HG02938 (cell line): Measurements from ENCODE around the gene PREB.
"Not testable (repeated sequence)": the region's sequence is repeated elsewhere in the genome, so short reads cannot be mapped to it uniquely, and the experiment has no call there.

Source experiments
- ATAC-seq: cut with Tn5 transposase; IDR thresholded peaks from one replicate; pipeline ENCODE4 v1.9.1; 2021; ENCODE audit warnings: mild to moderate bottlenecking, moderate library complexity; ENCODE audit not compliant: unreplicated experiment

Gene PREB

DNA sequence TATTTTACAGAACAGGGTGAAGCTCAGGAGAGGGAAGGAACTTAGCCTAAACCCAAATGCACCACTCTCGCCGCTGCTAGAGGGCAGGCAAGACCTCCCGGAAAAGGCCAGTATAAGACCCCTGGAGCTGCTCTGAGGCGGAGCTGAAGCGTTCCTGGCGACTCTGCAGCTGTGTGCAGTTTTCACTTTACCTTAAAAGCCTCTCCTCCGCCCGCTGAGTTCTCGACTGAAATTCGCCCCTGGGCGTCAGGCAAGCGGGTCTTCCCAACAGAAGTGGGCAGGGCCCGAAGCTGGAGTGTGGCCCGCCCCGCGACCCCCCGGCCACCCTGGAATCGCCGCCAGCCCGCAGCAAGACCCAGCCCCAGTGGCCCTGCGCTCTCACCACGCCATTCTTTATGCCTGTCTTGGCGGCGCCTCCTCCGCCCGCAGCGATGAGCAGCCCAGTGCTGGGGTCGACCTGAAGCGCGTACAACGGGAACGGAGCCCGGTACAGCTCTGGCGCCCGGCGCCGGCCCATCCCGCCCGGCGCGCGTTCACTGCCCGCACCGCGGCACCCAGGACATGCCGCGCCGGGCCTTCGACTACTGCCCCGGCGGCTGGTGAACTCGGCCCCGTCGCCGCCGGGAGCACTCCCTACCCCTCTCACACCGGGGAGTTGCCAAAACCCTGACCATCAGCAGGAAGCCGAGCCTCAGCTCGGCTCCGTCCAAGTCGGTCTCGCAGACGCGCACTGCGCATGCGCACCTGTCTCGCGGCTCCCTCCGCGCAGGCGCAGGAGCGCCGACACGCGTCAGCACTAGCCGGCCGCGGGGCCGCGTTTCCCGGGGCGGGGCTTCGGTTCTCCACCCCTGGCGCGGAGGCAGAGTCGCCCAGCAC lies at the start of gene PREB:
Gene PREB (minus strand): TSS at position 732 of the 876 bp plus-strand sequence. CDS start 215 bp downstream, at position 517.
- ATAC-seq: peak; percentile 86

DNA sequence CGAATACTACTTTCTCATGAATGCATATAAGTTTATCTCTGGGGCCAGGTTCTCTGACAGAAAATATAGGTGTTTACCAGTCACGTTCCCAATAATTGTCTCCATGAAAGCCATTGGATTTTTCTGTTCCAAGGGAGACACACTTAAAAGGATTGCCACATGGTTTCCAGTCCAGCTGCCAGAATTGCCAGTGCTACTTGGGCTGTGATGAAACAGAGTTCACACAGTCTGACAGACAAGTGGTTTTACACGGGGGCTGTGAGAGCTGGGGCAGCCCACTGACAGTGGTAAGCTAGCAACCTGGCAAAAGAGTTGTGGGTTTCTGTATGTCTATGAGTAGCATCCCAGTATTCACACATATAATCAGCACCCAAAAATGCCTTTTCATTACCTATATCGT lies 49.7 kb upstream of the PREB start:
- no peak for ATAC-seq

GRCh38 chr2:27182346-27182745 lies 47.9 kb upstream of the PREB start:
- ATAC-seq: no peak

DNA sequence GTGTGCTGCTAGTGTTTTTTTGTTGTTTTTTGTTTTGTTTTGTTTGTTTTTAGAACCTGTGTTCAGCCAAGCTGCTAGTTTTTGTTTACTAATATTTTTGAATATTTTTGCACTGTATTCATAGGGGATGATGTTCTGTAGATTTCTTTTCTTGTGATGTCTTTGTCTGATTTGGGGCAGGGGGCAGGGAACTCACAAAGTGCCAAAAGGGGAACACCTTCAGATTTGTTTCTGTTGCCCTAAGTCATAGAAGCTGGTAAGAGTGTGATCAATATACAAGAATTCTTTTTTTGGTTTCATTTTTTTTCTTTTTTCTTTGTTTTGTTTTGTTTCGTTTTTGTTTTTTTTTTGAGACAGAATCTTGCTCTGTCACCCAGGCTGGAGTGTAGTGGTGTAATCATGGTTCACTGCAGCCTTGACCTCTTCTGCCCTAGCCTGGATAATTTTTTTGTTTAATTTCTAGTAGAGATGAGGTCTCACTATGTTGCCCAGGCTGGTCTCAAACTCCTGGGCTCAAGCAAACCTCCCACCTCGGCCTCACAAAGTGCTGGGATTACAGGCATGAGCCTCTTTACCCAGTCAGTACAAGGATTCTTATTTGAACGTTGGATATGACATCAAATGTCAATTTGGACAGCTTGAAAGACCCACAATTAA lies 45.0 kb upstream of the PREB start:
- ATAC-seq: no peak

DNA sequence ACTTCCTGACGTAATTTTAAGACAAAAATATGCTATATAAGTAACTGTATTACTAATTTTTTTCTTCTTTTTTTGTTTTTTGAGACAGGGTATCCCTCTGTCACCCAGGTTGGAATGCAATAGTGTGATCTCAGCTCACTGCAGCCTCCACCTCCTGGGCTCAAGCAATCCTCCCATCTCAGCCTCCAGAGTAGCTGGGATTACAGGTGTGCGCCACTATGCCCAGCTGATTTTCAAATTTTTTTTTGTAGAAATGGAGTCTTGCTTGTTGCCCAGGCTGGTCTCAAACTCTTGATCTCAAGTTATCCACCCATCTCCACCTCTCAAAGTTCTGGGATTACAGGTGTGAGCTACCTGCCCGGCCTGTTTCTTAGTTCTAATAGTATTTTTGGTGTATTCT lies 44.0 kb upstream of the PREB start:
- no peak for ATAC-seq

DNA sequence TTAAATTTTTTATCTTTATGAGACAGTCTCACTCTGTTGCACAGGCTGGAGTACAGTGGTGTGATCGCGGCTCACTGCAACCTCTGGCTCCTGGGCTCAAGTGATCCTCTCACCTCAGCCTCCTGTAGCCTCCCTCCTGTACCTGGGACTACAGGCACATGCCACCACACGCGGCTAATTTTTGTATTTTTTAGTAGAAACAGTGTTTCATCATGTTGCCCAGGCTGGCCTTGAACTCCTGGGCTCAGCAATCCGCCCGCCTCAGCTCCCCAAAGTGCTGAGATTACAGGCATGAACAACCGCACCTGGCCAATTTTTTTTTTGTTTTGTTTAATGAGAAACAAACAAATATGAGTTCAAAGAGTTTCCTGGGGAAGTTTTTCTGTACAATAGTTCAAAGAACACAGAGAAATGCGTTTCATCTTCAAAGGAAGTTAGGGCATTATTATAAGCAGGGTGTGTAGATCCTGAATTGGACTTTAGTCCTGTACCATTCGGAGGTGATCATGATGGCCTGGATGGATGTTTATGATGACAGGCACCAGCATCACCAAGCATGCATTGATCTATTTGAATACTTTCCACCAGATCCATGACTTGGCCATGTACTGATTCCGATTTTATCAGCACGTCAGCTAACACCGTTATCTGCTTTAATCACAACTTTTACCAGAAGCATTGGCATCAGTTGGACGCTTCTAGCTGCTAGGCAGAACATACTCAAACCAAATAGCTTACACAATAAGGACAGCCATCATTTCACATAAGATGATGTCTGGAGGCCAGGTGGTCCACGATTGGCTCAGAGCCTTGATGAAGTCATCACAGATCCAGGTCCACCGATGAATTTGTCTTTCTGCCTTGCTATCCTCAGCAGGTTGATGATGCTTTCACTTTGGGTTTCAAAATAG lies 43.3 kb upstream of the PREB start:
- ATAC-seq: no peak

GRCh38 chr2:27175781-27176180 lies 41.3 kb upstream of the PREB start:
- ATAC-seq: not testable (repeated sequence)

- no peak for ATAC-seq
Observed at GRCh38 chr2:27175330-27175729, 40.9 kb upstream of the PREB start.

DNA sequence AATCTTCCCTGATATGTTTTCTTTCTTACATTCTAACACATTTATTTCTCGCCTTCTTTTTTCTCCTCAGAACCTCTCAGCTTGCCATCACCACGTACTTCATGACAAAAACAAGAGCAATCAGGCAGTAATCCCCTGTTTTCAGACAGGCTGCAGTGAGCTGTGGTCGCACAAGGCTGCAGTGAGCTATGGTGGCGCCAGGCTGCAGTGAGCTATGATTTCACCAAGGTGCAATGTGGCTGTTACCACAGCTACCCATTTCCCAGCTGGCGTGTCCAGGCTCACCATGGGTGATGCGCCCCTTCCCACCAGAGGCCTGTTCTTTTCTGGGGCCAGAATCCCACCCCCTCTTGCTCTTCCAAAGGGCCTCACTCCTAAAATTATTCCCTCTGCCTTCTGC lies 40.2 kb upstream of the PREB start:
- no peak for ATAC-seq

DNA sequence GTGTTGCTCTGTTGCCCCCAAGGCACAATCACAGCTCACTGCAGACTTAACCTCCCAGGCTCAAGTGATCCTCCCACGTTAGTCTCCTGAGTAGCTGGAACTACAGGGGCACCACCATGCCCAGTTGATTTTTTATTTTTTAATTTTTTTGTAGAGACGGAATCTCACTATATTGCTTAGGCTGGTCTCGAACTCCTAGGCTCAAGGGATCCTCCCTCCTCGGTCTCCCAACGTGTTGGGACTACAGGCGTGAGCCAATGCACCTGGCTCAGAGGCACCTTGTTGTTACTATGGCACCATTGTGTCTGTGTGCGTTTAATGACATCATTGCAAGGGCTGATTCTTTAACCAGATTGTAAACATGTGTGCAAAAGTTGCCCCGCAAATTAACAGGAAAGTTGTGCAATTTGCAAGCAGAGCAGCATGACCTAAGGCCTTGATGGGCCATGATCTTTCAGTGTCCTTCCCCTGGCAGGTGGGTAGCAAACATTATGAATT lies 37.0 kb upstream of the PREB start:
- no peak for ATAC-seq

DNA sequence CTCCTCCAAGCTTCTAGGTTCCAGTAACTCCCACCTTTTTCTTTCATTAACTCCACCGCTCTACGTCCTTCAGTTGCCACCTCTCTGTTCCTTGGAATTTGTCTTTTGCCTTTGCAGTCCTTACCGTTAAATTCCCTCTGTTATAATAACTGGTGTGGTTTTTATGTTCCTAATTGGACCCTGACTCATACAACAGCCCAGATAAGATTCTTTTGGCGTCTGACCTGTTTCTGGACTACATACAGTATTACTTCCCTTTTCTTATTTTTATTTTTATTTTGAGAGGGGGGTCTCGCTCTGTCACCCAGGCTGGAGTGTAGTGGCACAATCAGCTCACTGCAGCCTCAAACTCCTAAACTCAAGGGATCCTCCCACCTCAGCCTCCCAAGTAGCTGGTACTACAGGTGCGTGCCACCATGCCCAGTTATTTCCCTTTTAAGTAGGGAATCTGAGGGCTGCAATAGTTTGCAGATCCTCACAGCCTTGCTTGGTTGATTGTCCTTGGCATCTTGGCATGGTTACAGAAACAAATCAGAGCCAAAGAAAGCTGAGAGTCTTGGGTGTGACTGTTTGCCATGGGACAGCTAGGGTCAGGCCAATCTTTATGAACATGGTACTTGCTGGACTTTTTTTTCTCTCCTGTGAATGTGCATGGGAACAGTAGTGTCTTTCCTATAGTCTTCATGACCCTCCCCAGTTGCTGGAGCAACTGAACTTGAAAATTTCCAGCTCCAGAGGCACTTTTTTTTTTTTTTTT lies 36.3 kb upstream of the PREB start:
- no peak for ATAC-seq

GRCh38 chr2:27164960-27165763 lies 30.7 kb upstream of the PREB start:
- ATAC-seq: no peak

- no peak for ATAC-seq
Observed at GRCh38 chr2:27162151-27163121, 28.0 kb upstream of the PREB start.

DNA sequence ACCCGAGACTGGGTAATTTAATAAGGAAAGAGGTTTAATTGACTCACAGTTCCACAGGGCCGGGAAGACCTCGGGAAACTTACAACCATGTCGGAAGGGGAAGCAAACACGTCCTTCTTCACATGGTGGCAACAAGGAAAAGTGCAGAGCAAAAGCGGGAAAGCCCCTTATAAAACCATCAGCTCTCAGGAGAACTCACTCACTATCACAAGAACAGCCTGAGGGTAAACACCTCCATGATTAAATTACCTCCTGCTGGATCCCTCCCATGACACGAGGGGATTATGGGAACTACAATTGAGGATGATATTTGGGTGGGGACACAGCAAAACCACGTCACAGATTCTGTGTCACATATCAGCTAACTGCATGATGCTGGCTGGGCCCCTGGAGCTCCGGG lies 25.8 kb upstream of the PREB start:
- ATAC-seq: no peak

DNA sequence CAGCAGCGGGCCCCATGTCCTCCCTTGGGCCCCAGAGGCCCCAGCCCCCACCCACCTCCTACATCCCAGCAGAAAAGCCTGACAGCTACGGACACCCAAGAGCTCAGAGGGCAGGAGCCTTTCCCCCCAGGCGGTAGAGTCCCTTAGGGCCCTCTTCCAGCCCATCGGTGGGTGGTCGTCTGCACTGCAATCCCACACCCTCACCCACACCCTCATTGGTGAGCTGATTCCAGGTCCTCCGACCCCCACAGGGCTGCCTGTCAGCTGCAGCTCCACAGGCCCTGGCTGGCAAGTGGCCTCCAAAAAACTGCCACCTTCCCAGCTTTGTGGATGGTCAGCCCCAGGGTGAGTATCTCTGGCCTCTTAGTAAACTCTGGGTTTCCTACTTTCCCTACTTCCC lies 24.8 kb upstream of the PREB start:
- no peak for ATAC-seq

GRCh38 chr2:27158468-27158867 lies 24.0 kb upstream of the PREB start:
- ATAC-seq: no peak

GRCh38 chr2:27155069-27155520 lies 20.7 kb upstream of the PREB start:
- no peak for ATAC-seq

- ATAC-seq: no peak
Observed at GRCh38 chr2:27154488-27154887, 20.1 kb upstream of the PREB start.
